ENCODE measurements around the gene RGPD3.
"Not testable (repeated sequence)": the region's sequence is repeated elsewhere in the genome, so short reads cannot be mapped to it uniquely, and the experiment has no call there.

GRCh38 chr2:106470658-106471057 is 2.4 kb upstream of the RGPD3 start:
- TF ChIP-seq, protein P1, sequence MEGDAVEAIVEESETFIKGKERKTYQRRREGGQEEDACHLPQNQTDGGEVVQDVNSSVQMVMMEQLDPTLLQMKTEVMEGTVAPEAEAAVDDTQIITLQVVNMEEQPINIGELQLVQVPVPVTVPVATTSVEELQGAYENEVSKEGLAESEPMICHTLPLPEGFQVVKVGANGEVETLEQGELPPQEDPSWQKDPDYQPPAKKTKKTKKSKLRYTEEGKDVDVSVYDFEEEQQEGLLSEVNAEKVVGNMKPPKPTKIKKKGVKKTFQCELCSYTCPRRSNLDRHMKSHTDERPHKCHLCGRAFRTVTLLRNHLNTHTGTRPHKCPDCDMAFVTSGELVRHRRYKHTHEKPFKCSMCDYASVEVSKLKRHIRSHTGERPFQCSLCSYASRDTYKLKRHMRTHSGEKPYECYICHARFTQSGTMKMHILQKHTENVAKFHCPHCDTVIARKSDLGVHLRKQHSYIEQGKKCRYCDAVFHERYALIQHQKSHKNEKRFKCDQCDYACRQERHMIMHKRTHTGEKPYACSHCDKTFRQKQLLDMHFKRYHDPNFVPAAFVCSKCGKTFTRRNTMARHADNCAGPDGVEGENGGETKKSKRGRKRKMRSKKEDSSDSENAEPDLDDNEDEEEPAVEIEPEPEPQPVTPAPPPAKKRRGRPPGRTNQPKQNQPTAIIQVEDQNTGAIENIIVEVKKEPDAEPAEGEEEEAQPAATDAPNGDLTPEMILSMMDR (IDR thresholded peaks at IDR 0.05), result peak in 2 of 6 experiments; percentile 15 to 28
- TF ChIP-seq POLR2A, POLR2AphosphoS5 (IDR thresholded peaks at IDR 0.05): not testable (repeated sequence)
